CD4-positive, alpha-beta T cell treated with Interleukin-6 at 100 ng/mL for 8 hours (primary cell): Measurements from ENCODE around the gene NEGR1.

ENCODE experiments used
- DNase-seq: peaks from one replicate; pipeline ENCODE4 v3.0.0-alpha.2; 2020; ENCODE audit warnings: mixed read lengths, low spot score

Gene NEGR1

DNA sequence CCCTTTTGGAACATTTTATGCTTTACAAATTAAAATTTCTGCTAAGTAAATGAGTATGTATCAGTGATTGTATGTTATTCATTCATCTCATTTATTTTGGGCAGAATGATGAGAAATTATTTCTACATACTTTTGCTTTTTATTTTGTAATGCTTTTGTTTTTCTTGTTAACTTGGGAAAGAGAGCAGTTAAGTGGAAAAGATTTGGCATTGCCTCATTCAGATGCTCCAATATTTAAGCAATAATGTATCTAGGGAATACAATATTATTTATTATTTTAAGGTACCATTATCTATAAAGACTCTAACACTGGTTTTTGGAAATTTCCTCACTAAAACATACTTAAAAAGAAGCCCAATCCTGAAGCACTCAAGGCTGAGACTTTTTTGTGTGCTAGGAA is 431.8 kb downstream of the NEGR1 start:
- no peak for DNase-seq

DNA sequence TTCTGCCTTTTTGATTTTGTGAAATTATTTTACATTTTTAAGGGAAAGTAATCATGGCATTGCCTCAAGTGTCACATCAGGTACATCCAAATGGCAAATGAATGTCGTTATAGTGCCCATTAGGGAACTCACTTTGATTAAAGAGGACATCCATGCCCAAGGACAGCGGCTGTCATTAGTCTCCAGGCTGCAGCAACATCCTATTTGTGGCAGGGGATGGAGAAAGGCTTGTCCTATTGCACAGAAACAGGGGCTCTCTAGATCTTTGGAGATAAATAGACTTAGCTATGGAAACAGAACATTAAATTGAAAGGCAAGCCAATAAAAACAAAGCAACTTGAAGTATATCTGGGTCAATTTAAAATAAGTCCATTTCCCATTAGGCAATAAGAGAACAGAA is 439.3 kb downstream of the NEGR1 start:
- no peak for DNase-seq

DNA sequence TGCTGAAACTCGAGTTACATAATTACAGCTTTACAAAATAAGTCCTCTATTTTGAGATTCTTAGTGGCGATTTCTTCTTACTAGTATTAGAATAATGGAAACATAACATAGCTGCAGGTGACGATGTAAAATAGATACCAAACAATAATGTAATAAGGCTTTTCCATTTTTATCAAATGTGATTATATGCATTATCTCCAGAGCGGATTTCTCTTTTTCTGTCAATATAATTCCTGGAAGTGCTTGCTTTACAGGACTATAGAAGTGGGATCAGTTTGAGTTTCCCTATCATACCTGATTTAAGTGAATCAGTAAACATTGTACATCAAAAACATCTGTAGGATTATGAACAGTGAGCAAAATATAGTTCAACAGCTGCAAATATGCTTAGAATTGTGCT is 442.5 kb downstream of the NEGR1 start:
- no peak for DNase-seq

DNA sequence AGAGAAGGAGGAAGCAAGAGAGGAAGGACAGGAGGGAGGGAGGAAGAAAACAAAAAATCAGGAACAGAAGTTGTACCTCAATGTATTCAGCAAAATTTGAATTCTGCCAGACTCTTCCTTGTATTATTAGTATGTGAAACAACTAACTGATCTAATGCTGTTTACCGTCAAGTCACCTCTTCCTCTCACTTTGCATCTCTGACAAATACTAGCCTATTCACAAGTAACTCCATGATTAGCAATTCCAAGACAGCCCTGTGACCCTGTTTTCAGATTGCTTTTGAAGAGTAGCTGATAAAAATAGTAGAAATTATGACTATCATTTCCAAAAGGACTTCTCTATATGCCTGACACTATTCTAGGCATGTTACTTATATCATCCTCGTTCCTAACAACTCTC is 445.4 kb downstream of the NEGR1 start:
- DNase-seq = no peak

DNA sequence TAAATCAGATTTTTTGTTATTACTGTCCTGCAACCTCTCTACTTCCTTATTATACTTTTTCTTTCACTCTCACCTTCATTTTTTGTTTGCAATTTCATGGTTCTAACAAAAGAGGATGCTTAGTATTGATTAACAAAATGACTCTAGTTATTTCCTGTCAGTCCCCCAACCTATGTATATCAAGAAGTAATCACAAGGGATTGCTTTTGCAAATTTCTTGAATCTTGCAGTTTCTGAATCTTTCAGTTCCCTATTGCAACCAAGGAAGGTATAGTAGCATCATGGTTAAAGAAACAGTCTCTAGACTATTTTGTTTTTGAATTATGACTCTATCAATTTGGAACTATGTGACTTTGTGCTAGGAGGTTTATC is 446.9 kb downstream of the NEGR1 start:
- DNase-seq = no peak

DNA sequence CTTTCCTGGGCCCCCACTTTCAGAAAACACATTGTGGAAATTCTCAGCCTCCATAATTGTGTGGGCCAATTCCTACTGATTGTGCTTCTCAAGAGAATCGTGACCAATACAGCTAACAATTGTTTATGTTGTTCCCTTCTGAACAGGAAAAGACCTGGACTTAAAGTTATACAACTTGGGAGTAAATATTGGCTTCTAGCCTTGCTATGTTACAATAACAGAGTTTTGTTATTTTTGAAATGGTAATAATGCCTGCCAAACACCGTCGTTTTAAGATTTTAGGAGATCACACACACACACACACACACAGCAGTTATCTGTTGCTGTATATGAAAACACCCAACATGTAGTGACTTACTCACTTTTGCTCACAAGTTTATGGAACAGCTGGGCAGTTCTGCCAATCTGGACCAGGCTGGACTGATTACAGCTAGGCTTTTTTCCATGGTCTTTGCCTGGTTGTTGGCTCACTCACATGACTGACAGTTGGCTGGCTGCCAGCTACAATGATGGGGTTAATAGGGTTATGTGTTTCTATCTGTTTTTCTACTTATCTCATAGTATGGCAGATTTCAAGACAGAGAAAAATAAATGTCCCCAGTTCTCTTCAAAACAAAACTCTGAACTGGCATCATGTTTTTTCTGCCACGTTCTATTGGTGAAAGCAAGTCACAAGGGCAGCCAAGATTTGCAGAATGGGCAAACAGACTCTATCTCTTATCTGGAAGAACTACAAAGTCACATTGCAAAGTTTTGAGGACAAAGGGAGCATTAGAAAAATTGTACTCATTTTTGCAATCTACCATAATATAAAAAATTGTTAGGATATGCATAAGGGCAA is 447.5 kb downstream of the NEGR1 start:
- no peak for DNase-seq

DNA sequence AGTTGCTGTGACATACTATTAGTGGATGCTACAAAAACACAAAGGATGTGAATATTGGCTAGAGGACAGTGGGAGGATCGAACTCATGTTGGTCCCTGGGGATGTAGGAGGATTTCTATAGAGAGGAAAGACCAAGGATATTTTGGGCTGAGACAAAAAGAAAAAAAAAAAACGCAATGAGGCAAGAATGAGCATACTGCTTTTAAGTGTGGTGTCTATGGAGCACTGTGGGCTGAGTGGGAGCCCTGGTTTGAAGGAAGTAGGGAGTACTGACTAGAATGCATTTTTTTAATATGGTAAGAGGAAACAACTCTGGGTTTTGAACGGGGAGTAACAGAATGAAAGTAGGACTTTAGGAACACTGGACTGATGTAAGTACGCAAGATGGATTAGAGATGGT is 450.7 kb downstream of the NEGR1 start:
- no peak for DNase-seq

DNA sequence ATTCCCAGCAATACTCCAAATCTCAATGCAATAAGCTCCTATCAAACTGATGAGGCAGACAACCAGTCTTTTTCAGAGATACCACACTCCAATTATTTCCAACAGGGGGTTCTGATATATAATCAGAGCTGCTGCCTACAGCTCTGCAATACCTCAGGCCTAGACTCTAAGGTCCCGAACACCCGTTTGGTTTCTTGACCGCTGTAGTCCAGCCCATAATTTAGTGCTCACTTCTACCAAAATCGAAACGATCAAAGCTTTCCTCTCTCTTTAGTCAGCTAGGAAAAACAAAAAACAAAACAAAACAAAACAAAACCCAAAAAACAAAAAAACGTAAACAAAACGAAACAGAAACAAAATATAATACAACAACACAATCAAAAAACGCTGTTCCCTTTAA is 453.0 kb downstream of the NEGR1 start:
- no peak for DNase-seq

DNA sequence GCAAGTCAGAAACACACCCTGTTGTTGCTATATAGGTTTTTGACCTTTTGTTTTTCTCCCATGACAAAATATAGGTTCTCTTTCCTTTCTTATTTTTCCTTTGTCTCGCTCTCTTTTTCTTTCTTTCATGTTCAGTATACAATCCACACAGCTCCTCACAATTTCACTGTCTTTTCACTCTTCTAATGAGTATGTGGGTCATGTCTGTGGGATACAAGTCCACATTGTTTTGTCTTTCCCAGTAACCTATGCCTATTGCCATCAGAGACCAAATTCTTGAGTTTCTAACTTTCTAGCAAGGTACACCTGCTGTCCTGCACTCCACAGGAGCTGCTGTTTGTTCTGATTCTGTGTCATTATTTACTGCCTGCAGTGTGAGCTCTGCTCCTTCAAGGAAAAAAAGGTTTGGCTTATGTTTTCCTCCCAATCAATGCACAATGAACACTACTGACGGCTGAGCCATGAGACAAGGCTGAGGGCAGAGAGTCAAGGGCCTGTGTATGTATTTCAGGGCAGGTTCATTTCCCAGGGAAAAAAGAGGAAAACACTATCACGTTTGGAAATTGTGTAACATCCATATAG is 453.8 kb downstream of the NEGR1 start:
- DNase-seq = no peak

DNA sequence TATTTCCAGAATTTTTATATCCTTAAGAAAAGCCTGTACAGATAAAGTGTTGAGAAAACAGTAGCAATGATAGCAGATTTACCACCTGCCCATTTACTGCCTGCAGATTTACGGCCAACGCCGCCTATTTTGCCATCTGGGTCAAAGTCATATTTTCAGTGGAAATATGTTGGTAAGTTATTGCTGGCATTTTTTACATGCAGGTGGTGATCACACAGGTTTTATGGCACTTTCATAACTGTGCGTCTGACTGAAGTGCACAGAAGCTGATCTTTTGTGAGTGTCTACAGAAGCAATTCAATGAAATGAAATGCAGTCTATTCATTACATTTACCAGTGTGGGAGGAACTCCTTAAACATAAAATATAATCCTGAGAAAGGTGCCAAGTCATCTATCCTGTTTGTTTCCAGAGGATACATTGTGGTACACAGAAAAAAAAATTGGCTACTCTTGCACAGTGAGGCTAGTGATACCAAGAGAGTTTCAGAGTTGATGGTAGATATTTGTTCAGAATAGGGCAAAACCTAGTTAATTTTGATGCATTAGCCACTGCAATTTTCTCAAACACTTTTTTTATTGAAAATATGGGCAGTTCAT is 458.5 kb downstream of the NEGR1 start:
- no peak for DNase-seq

DNA sequence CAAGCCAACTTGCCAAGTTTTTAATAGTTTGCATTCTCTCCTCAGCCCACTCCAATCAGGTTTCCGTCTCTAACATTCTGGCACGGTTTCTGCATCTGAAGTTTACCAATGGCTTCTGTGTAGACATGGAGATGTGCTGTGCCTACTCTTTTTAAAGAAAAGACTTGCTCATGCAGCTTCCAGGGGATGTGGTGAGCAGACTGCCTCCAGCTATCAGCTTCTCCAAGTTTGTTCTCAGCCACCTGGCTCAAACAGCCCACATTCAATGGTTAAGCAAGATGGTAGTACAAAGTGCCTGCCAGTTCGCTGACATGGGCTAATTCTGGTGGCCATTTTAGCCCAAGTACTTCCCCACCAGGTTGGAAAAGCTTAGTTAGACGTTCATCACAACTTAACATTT is 465.3 kb downstream of the NEGR1 start:
- no peak for DNase-seq

DNA sequence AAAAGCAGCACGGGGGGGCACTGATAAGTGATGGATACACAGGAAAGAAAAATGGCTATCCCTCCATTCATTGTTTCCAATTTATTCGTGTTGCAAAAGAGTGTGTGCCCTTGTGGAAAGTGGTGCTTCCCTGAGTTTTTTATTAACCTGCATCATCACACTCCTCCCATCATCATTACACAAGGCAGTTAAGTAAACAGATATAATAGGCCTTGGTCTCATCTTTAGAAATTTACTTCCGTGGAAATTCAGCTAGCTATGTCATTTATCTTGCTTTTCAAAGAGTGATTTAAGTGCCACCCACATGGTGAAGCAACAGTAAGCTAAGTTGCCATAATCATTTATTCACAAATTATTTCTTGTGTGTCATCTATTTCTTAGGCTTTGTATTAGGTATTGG is 473.3 kb downstream of the NEGR1 start:
- no peak for DNase-seq

DNA sequence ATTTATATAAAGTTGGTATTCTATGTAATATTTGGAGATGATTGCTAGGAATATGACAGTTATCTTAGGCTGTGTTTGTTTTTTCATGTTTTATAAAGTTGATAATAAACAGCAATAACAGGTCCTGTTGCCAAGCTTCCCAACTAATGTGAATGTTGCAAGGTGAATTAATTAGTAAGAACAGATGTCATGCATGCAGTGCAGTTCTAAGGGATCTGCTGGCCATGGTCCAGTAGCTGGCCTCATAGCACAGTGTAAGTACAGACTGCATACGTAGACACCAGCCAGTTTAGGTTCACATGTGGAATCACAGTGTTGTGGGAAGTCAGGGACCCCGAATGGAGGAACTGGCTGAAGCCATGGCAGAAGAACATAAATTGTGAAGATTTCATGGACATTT is 478.2 kb downstream of the NEGR1 start:
- DNase-seq = no peak

DNA sequence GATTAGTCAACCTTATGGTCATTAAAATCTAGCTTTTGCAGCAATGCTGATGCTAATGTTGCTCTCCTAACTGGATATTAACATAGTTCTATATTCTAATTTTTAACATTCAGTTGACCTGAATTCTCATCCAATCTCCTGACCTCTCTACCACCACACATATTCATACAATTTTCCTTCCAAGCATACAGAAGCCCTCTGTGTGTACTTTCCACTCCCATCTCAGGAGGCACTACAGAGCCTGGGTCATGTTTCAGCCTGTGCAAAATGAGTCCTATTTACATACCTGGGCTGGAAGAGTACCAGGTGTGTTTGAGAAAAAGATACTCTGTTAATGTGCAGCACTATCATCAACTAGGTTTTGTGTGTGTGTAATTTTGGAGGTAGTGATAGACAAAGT is 486.3 kb downstream of the NEGR1 start:
- DNase-seq = no peak

DNA sequence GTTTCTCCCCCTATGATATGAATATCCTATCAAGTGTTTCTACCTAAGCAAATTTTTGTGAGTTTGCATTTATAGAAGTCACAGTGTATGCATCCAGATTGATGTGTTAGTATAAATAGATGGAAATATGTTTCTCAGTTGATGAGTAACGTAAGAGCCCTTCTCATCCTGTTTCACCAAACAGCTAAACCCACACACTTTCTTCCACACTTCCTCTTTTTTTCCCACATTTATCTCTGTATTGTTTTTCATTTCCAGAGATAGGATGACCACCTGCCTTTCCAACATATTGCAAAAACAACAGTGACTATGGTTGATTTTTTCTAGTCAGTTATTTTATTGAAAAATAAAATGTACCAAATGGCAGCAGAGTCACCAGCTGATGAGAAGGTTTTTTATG is 490.1 kb downstream of the NEGR1 start:
- DNase-seq = no peak

DNA sequence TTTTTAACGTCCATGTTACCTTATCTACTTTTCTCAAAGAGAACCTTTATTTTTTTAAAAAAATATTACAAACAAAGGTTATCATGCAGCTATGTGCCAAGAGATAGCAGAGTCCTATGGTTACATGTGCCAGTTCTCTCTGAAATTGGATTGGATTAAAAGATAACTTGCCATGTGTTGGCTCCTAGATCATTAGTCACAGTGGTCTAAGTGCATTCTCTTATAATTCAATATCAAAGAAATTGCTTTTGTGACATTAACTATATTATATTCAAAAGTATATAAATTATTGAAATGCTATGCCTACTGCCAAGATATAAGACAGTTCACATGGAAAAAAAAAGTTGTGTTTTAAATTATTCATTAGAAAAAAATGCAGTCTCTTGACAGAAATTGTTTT is 494.2 kb downstream of the NEGR1 start:
- DNase-seq = no peak

DNA sequence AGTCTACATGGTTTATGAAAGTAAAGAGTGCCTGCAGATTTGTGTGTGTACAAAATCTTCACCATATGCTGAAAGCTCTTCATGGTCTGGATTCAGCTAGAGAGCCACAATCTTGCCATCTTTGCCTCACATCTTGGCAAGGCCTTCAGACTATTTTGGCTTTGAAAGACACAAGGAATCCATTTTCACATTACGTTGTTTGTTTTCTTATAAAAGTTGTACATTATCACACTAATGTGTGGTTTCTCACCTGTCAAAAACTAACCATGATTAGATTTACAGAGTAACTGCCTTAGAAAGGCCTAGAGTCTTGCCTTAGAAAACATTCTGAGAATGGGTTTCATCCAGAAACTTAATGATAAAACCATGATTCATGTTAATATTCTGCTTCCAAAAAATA is 494.6 kb downstream of the NEGR1 start:
- no peak for DNase-seq

DNA sequence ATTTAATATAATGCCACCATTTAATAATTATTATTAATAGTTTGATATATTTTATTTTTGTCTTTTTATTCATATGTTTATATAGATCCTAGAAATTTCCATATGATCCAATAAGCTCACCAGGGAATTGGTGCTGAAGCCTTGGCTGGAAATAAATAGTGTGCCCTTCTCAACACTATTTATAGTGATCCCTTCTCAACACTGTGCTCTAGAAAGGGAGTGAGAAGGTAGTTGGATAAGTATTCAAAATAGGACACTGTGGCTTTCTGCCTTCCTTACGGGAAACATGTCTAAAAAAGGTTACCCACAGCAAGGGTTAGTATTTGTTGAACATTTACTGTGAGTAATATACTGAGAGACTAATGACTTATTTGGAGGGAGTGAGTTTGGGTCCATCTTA is 496.1 kb downstream of the NEGR1 start:
- DNase-seq = no peak

DNA sequence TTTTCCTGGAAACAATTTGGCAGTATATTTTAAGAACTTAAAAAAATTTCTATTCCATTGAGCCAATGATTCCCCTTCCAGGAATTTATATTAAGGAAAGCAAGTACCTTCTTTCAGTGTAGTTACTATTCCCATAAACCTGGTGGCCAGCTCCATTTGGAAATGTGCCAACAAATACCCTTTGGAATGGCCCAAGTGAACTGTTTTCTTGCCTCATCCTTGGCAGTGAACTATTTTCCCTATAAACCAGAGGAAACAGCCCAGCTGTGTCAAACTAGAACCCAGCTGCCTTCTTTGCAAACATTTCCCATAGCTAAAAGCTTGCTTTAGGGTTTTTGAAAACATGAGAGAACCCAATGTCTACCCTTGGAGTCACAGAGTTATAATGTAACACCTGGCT is 496.9 kb downstream of the NEGR1 start:
- no peak for DNase-seq

DNA sequence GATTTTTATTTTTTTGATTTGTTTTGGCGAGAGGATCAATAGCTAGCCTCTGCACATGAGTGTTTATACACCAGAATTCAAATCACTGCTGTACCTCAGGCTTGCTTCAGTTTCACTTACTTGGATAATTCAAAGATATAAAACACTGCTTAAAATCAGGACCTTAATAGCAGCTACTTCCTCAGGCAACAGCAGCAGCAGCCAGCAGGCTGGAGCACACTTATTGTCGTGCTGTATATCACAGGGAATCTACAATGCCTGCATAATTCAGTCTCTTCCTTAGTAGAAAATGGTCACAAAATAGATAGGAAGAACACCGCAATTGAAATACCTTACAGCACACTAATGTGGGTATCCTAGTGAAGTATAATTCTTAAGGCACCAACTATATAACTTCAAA is 497.3 kb downstream of the NEGR1 start:
- no peak for DNase-seq

DNA sequence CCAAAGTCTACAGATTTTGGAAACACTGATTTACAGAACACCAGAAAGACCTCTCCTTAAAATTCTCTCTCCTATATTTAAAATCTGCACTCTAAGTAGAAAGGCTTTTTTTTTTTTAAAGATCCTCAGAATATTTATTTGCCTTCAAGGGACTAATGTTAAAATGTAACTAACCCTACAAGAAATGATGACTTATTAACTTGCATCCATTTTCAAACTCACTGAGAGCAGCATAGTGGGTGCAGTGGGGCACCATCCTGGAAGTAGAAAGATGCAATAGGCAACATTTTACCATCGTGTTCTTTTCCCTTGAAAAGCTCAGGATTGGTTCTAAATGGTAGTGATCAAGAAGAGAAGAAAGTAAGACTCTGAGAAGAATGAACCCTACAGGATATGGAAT is 498.1 kb downstream of the NEGR1 start:
- no peak for DNase-seq

DNA sequence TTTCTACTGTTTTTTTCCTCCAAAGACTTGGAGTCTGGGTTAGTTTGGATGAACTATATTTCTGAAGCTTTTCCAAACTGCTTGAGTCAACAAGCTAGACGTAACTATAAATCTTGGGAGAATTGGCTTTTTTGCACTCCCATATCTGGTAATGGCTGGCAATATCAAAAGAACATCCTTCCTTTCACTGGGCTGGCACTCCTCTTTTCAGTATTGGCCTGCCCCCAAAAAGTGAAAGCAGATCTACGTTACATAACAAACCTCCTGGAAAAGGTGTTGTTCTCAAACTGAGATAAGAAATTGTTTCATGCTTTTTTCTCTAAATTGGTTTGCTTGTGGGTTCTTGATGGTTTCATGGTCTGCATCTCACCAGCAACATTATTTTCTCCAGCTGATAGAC is 499.3 kb downstream of the NEGR1 start:
- no peak for DNase-seq

DNA sequence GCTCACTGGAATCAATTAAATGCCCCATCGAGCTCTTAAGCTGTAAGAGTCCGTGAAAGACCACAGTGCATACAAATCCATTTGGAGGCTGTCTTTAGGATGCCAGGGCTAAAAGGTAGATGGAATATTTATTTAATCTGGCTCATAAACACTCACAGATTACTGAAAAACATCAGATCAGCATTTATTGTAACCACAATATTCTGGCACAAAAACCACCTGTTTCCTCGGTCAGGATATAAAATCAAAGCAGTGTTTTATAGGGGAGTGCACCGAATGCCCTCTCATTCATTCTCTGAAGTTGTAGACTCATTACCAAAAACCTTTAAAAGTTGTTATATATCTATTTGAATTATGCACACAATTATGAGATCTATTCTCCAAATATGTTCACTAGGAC is 500.9 kb downstream of the NEGR1 start:
- DNase-seq = no peak

DNA sequence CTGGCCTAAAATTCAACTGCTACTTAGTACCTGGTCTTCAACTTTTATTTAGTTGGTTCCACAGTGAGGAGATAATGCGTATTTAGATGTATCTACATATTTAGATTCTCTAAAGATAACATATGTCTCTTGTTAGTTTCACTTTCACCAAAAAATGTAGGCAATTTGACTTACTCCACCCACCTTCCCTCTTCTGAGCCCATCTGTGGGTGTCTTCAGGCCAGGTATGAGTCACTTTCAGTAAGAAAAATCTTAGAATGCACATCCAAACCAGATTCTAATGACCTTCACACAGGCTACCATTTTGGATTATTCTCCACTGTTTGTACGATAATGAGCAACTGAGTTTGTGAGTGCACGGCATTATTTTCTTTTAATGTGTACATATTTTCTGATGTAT is 501.7 kb downstream of the NEGR1 start:
- DNase-seq = no peak
